ENCODE data around the gene TENM4.

TENM4 gene

GRCh38 chr11:78938036-78938435, 502.8 kb downstream of the TENM4 start:
- DNase-seq (ENCODE audit: low spot score): no peak
- no peak for TF ChIP-seq CTCF (IDR thresholded peaks at IDR 0.05; ENCODE audit: extremely low read depth, missing control alignments)

GRCh38 chr11:78935398-78936068, 505.3 kb downstream of the TENM4 start:
- TF ChIP-seq CTCF (IDR thresholded peaks at IDR 0.05; ENCODE audit: extremely low read depth, missing control alignments): no peak
- DNase-seq (ENCODE audit: low spot score): no peak

- DNase-seq (ENCODE audit: low spot score): no peak
Measured at GRCh38 chr11:78933350-78933749, 507.5 kb downstream of the TENM4 start.

GRCh38 chr11:78932757-78933156, 508.1 kb downstream of the TENM4 start:
- no peak for DNase-seq (ENCODE audit: low spot score)
- TF ChIP-seq CTCF (IDR thresholded peaks at IDR 0.05; ENCODE audit: extremely low read depth, missing control alignments): no peak

More at GRCh38 chr11:78933350-78933749, 507.5 kb downstream of the TENM4 start:
- no peak for TF ChIP-seq CTCF (IDR thresholded peaks at IDR 0.05; ENCODE audit: extremely low read depth, missing control alignments)

- TF ChIP-seq CTCF (IDR thresholded peaks at IDR 0.05; ENCODE audit: extremely low read depth, missing control alignments): no peak
- DNase-seq (ENCODE audit: low spot score): no peak
Measured at GRCh38 chr11:78931891-78932290, 508.9 kb downstream of the TENM4 start.

GRCh38 chr11:78930810-78931523, 509.9 kb downstream of the TENM4 start:
- no peak for TF ChIP-seq CTCF (IDR thresholded peaks at IDR 0.05; ENCODE audit: extremely low read depth, missing control alignments)
- DNase-seq (ENCODE audit: low spot score): no peak

GRCh38 chr11:78929906-78930220, 511.0 kb downstream of the TENM4 start:
- no peak for DNase-seq (ENCODE audit: low spot score)
- no peak for TF ChIP-seq CTCF (IDR thresholded peaks at IDR 0.05; ENCODE audit: extremely low read depth, missing control alignments)

Data from GM20000 (cell line).